COR-L47 (cell line): ENCODE data around the gene HRH2.
A peak's percentile ranks its signal among the peaks of the same experiment; 100 is the strongest.
"Not testable (repeated sequence)": the region's sequence is repeated elsewhere in the genome, so short reads cannot be mapped to it uniquely, and the experiment has no call there.

Experiments
- DNase-seq: peaks from one replicate; lab custom pipeline; 2025; lab: John Stamatoyannopoulos, UW

The HRH2 gene

DNA sequence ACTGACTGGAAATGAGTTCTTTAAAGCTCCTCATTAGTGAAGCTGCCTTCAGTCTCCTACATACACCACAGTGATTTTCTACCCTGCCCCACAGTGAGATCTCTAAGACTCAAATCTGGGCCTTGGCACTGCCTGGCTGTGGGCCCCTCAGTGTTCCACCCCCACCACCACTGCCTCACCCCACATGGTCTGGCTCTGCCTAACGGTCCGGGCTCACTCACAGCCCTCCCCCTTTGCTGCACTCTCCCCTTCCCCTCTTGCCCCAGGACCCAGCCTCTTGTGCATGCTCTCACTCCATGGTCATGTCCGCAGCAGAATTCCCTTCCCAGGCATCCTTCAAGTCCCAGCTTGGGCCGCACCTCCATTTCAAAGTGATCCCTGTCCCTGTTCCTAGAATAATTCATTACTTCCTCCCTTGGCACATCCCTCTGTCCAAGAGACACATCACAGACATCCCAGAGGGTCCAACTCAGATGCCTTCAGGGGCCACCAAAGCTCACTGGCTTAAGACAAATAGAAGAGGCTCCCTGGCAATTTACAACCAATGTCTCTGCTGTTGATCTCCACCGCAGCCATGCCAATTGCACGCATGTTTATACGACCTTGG, 56.7 kb downstream of the HRH2 start:
- no peak for DNase-seq

DNA sequence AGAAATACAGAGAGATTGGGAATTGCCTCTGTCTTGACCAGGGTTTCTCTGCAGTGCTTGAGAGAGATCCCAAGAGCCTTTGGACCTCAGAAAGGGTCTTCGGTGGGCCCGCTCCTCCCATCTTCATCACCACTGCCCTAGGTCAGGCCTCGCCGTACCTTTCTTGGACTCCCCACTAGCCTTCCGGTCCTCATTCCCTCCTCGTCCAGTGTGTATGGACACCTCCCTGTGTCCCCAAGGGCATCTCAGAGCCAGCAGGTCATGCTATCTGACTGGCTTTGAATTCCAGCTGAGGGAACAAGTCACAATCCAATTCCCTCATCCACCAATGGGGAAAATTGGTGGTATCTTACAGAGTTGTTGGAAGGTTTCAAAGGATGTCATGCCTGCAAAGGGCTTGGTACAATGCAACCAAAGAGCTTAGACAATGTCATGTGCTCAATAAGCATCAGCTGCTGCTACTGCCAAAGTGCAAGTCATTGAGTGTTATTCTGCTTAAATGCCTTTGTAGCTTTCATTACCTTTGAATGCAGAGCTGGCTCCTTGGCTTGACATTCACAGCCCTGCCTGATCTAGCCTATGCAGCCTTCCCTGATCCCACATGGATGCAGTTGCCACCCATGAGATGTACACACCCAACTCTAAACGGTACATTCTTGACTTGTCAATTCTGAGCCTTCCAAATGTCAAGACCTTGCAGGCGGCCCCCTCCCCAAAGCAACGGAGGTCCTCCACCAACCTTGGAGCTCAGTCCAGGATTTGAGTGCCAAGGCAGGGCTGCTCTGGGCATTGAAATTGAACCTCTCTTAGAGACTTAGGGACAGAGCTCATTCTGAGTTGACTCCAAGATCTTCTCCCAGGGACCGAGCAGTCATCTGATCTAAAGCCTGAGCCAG, 58.0 kb downstream of the HRH2 start:
- no peak for DNase-seq

DNA sequence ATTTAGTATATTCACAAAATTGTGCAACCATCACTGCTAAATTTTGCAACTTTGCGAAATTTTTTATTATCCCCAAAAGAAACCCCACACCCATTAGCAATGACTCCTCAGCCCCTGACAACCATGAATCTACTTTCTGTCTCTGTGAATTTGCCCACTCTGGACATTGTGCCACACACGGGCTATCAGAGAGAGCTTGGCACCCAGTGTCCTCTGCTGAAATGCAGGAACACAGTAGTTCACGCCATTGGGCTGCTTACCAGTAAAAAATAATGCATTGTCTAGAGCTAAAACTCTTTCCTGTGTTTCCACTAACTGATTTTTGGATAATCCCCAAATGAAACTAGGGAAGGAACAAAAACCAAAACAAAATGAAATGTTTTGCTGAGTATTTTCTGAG, 60.0 kb downstream of the HRH2 start:
- no peak for DNase-seq

DNA sequence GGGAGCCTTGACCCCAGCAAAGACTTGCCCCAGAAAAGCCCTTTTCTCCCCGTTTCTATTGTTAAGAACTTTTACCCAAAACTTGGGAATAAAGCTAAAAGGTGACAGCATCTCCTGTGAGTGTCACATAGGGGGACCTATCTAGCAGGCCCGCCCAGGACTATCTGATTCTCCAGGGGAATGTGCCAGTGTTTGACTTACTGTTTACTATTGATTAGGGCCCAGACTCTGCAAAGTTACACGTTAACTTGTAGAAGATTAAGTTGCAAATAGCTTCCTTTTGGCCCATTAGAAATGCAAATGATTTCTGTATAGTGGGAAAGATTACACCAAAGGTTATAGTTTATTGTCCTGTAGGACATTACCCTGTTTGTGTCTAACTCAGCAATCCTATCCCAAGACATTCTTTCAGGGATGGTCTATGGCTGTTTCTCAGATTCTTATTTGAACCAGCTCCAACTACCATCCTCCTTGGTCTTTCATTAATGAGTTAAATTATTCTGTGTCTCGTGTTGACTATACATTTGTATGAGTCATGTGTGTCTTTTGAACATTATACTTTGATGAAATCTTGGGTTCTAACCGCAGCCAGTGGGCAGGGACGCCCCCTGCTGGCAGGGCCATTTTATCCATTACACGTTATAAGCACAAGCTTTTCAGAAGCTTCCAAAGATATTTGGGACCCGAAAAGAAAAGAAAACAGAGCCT, 60.7 kb downstream of the HRH2 start:
- DNase-seq: peak; percentile 30

DNA sequence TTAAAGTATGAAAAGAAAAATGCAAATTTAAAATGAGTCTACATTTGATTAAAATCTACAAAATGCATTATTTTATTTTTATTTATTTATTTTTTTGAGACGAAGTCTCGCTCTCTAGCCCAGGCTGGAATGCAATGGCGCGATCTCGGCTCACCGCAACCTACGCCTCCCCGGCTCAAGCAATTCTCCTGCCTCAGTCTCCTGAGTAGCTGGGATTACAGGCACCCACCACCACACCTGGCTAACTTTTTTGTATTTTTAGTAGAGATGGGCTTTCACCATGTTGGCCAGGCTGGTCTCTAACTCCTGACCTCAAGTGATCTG, 61.2 kb downstream of the HRH2 start:
- not testable (repeated sequence) for DNase-seq

DNA sequence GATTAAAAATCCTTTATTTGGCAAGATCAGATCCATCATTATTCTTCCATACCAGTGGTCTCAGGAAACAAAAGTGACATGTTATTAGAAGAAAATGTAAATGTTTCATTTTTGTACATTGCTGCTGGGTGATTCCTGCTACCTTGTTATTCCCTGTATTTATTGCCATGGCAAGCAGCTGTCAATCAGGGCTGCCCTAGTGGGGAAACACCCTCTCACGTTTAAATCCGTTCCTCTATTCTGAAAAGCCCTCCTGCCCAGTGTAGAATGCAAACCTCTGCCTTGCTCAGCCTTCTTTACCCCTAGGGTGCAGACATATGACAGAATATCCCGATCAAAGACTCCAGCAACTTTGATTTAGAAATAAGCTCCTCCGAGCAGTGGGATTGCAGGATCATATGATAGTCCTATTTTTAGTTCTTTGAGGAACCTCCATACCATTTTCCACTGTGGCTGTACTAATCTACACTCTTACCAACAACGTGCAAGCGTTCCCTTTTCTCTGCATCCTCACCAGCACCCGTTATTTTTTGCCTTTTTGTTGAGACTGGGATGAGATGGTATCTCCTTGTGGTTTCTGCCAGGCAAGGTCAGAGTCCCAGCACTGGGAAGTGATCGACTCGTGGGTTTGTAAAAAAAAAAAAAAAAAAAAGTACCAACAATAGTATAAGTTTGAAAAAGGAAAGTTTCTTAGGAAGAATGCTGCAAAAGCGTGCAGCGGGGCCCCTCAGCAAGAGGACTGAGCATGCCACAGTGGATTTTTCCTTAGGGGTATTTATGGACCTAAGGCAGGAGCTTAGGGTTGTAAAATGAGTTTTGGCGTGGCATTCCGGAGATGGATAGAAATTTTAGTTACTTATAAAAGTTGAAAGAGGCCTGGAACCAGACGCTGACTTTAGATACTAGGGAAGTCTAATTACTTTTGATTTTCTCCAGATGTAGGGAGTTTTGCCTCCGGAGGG, 66.7 kb downstream of the HRH2 start:
- DNase-seq: no peak

DNA sequence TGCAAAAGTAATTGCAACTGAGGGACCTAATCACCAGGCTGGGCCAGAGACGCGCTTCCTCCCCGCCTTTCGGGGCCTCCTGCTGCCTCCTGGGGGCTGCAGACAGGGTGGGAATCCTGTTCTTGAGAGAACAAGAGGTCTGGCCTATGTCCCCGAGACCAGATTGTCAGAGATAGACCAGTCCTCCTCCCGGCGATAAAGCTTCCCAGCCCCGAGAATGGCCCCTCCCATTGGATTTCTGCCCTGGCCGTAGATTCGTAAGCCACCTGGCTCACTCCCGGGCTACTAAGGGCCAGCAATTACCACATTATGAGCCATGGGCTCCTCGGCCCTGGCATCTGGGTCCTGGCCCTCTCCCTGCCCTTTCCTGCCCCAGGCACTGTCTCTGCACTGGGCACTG, 70.4 kb downstream of the HRH2 start:
- DNase-seq: peak; percentile 65

DNA sequence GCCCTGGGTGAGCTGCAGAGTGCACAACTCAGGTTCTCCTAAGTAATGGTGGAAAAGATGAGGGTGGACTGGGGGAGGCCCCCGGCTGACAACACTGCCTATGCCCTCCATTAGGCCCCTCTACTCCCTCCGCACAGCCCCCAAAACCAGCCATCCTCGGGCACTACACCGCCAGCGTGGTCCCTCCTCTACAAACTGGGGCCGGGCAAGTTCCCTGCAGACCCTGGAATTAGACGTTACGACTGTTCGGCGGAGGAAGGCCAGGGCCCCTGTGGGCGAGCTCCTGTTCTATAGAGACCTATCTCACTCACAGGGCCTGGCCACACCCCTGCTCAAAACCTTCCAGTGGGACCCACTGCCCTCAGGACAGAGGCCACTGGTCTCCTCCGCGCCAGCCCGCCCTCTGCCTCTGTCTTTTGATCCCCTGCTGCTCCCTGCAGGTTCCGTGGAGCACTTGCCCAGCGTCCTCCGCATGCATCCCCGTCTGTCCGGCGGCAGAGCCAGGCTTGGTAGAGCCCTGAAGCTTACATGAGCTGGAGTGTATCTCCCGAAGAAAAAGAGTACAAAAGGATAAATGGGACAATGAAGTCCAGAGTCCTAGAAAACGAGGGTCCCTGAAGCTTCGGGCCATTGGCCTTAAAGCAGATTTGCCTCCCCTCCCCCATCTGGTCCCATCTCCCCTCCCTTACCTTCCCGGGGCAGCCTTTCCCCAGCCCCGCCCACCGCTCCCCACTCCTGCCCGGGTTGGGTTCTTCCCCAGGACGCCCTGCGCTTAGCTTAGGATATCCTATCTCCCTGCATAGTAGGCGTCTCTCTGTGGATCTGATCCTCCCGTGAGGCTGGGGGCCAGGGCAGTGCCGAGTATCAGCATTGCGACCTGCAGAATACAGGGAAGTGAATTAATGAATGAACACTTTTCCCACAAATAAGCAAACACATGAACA, 71.3 kb downstream of the HRH2 start:
- DNase-seq: no peak

DNA sequence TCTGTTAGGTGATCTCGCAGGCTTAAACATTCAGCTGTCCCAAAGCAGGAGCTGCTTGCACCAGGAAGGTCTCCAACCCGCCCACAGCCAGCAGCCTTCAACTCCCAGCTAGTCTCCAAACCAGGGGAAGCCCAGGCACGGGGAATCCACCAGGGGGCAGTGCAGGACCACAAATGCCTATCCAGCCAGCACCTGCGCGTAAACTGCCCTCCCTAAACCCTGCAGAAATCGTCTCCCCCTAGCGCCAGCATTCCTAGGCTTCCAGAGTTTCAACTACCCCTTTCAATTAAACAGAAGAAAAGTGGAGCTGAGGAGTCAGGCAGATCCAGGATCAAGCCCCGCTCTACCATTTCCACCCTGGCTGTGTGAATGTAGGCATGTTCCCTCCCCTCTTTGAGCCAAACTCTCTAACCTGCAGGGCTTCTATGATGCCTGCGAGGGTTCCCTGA, 72.0 kb downstream of the HRH2 start:
- DNase-seq: peak; percentile 92

DNA sequence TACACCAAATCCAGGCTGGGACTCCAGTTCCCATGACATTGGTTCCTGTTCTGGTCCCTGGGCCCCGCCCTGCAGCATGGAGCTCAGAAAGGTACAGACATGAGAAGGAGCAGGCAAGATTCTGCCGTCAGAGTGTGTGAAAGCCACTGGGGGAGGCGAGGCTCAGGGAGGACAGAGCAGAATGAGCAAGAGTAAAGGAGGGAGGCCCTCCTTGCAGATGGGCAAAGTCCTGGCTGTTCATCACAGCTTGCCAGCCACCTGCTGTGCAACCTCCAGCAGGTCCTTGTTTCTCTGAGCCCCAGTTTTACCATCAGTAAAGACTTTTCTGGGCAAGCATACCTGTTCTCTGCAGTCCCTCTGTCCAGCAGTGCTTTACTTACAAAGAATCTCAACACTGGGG, 73.3 kb downstream of the HRH2 start:
- no peak for DNase-seq

DNA sequence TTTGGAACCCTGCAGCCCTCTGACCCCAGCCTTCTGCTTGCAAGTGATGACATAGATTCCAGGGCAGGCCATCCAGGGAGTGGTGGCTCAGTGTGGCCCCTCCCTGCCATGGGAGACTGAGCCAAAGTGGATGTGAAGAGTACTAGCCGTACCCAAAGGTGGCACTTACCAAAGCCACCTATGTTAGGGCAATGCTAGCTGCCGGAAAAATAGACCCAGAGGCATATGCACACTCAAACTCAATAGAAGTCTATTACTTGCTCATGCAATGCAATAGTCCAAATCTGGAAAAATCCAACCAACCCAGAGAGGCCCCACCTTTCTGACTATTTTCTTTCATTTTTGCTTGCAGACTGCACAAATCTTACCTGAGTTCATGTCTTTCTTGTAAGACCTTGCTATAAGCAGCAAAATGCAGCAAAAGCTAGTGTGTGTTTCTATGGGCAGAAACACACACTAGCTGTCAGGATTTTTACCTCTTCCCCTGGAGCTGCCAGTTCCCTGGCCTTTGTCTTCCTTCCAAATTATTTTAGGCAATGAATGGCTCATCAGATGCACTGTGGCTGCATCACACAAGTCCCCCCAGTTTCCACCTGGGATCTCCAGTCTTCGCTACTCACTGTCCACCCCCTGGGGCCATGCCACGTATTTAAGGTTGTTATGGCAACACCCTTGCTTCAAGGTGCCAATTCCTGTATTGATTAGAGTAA, 74.0 kb downstream of the HRH2 start:
- DNase-seq: no peak

DNA sequence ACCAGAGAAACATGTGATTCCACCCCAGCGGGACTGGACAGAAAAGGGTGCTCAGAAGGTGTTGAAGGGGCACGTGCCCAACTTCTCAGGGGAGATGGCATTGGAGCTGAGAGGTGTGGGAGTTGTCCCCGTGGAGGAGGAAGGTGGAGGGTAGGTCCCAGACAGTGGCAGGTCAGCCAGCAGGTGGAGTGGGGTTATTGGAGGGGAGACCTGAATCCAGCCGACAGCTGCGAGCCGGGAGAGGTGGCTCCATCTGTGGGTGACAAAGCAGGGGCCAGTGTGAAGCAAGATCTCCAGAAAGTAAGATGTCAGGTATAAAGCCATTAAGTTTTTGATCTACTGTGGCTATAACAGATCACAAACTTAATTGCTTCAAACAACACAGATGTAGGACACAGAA, 75.1 kb downstream of the HRH2 start:
- DNase-seq: no peak

DNA sequence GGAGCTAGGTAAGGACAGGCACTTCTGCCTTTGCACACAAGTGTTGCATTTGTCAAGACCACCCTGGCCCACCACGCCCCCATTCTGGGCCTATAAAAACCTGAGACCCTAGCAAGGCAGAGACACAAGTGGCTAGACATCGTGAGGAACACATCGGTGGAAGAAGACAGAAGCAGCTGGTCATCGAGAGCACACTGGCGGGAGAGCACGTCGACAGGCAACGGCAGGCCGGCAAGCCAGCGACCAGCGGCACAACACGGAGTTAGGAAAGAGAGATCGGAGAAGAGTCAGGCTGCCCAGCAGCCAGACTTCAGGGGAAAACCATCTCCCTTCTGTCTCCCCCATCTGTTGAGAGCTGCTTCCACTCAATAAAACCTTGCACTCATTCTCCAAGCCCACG, 76.1 kb downstream of the HRH2 start:
- no peak for DNase-seq

DNA sequence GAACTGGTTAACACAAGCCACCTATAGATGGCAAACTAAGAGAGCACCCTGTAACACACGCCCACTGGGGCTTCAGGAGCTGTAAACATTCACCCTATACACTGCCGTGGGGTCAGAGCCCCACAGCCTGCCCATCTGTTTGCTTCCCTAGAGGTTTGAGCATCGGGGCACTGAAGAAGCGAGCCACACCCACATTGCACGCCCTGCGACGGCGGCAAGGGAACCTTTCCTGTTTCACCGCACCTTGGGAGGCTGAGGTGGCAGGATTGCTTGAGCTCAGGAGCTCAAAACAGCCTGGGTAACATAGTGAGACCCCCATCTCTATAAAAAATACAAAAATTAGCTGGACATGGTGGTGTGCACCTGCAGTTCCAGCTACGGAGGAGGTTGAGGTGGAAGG, 76.6 kb downstream of the HRH2 start:
- DNase-seq: no peak

DNA sequence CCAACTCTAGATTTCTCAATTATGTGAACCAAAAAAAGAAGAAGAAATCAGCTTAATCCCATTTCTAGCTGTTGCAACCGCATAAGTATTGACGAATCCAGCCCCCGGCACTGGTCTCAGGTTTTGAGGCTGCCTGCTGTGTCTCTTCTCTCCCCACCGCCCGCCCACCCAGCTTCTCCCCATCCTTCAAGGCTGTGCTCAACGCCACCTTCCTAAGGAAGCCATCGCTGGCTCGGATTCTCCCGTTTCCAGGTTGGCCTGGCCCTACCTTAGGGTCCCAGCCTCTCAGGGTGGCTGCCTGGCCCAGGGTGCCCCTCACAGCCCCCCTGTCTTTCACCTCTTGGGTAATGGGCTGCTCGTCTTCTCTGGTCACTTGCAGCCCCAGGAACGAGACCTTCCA, 77.8 kb downstream of the HRH2 start:
- no peak for DNase-seq

DNA sequence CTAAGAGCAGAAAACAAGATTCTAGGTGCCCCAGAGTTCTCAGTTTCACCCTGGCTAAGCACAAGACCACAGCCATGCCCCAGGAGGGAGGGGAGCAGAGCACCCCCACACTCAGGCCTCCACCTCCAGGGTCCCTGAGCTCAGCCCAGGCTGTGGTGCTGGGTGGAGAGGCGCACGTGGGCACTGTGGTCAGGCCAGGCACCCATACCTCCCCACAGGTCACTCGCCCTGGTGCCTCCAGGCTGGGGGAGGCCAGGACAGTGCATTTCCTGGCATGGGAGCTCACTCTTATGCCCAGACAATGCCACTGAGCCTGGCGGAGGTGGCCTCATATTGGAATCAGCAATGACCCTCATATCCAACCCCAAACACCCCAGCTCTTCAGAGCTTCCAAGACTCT, 78.8 kb downstream of the HRH2 start:
- DNase-seq: no peak

DNA sequence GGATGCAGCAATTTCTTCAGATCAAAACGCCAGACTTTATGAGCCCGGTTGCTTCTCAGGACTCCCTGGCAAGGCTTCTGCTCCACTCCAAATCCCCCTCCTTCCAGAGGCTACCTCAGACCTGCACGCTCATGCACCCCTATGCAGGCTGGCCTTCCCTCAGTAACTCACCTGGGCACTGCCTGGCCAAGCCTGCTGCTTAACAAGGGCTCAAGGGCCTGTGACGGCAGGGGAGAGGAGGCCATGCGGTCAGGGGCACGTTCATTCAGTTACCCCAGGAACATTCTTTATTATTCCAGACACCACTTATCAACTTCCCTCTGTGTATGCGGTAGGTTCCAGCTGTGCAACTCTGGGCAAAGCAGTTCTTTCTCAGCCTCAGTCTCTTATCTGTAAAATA, 79.6 kb downstream of the HRH2 start:
- no peak for DNase-seq

DNA sequence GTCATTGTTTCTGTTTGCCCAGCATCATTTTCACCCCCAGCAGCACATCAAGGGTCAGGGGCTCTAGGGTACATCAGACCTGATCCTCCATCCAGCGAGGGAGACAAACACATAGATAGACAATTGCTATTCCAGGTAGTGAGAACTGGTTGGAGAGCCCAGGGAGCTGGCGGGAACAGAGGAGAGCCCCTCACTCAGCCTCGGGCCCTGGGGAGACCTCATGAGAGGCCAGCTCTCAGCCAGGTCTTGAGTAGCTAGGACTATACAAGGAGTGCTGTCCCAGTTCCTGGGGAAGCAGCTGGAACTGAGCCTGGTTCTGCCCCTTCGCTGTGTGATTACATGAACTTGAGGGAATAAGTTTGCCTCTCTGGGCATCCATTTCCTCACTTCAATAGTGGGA, 80.3 kb downstream of the HRH2 start:
- no peak for DNase-seq

DNA sequence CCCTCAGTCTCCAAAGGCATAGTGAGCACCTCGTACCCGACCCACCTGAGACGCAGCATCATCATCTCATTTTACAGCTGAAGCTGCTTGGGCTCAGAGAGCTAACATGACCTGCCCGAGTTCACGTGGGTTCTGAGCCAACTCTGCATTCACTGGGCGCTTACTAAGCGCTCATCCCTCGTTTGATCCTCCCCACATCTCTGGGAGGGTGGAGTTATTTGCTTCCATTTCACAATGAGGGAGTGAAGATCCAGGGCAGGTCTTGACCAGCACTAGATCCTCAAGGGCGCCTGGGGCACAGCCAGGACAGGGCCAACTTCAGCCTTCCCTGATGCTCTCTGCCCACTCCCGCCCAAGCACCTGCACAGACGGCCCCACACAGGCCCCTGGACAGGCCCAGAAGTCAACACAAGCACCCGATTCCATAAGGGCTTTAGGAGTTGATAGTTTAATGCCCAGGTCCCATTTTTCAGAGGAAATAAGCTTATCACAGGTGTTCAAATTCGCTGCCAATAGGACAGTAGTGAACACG, 80.8 kb downstream of the HRH2 start:
- no peak for DNase-seq

DNA sequence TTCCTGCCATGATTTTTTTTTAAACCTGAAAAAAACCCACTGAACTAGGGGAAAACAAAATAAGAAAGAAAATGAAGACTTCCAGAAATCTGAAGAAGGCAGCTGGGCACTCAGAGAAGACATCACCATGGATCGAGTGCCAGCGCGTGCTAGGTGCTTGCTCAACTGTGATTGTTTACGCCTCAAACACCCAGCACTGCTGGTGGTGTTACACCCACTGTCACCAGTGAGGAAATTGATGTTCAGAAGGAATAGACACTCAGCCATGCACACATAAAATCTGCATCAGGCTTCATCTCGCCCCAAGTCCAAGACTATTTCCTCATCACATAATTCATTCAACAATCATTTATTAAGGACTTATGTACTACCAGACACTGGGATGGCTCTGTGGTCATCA, 82.1 kb downstream of the HRH2 start:
- DNase-seq: no peak
